Activated CD8-positive, alpha-beta memory T cell treated with anti-CD3 and anti-CD28 coated beads, Interleukin-2, amount 10 ng/mL, durations not matched to agents 7 days and 5 days (primary cell): Measurements from ENCODE around the gene SYT15. TPM values are rescaled to one million over a fixed set of nuclear protein-coding genes. Genes with fewer than 3 reads are reported as not detected.

Source experiments
- ATAC-seq: fragments of 150-1000 bp; cut with Tn5 transposase; one replicate; pipeline ENCODE4 v1.10.0; 2021; ENCODE audit warnings: moderate library complexity
- CTCF ChIA-PET: fragments of 350-600 bp; sonication (Branson Sonifier 250); formaldehyde crosslinking; loops from one replicate; lab custom pipeline; 2021; ENCODE audit warnings: antibody characterized with exemption; lab: Charles Lee
- DNase-seq: peaks from one replicate; pipeline ENCODE4 v3.0.0-alpha.2; 2020
- H3K27ac Mint-ChIP-seq: one replicate; pipeline ENCODE4 v1.8.0; 2021; ENCODE audit warnings: mild to moderate bottlenecking, mixed read lengths
- H3K27me3 Mint-ChIP-seq: one replicate; pipeline ENCODE4 v1.8.0; 2021; ENCODE audit warnings: mixed read lengths
- H3K36me3 Mint-ChIP-seq: one replicate; pipeline ENCODE4 v1.8.0; 2021; ENCODE audit warnings: mild to moderate bottlenecking, mixed read lengths
- H3K4me1 Mint-ChIP-seq: one replicate; pipeline ENCODE4 v1.8.0; 2021; ENCODE audit warnings: mixed read lengths
- H3K4me3 Mint-ChIP-seq: one replicate; pipeline ENCODE4 v1.8.0; 2021; ENCODE audit warnings: mild to moderate bottlenecking, moderate library complexity, mixed read lengths
- H3K9me3 Mint-ChIP-seq: one replicate; pipeline ENCODE4 v1.8.0; 2022; ENCODE audit warnings: low read depth, mixed read lengths
- total RNA-seq, 2 experiments: library from RNA; stranded (reverse); gene quantifications; one replicate each; pipeline ENCODE4 v1.2.3, GENCODE V29; 2021

The SYT15 gene
- total RNA-seq, 2 experiments from 2014 or later, result 0.33 to 1.5 TPM

DNA sequence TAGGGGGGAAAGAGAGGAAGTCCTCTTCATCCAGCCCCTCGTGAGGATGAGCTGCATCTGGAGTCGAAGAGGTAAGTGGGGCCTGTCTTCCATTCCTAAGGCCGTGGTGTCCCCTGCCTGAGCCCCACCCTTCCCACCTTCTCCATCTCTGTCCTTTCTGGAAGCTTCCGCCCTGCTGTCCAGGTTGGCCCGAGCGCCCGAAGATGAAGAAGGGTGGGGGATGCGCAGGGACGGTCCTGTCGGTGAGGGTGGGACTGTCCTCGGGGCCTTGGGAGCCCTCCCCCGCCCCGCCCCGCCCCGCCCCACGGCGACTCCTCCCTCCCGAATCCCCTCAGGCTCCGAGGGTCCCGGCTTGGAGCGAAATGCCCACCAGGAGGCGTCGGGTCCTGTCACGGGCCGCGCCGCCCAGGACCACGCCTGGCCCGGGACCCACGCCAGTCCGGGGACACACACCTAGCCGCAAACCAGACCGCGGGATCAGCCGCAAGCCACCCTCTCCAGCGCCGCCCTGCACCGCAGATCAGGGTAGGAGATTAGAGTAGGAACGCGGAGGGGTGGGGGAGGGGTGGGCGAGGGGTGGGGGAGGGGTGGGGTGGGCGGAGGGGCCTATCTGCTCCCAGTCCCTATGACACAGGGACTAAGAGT lies 37.8 kb upstream of the SYT15 start:
- H3K4me1 Mint-ChIP-seq, result peaks cover 2% of the 10 kb centered on the region
- DNase-seq (no peak), ATAC-seq (no peak)
- peaks cover 37% of the 10 kb centered on the region for H3K27me3 Mint-ChIP-seq
- no peaks in the 10 kb centered on the region for H3K9me3 Mint-ChIP-seq
- CTCF ChIA-PET, result no interaction called here
- H3K36me3 Mint-ChIP-seq, result no peaks in the 10 kb centered on the region
- no peak overlapping the region for H3K27ac Mint-ChIP-seq
- H3K4me3 Mint-ChIP-seq, result no peak overlapping the region

DNA sequence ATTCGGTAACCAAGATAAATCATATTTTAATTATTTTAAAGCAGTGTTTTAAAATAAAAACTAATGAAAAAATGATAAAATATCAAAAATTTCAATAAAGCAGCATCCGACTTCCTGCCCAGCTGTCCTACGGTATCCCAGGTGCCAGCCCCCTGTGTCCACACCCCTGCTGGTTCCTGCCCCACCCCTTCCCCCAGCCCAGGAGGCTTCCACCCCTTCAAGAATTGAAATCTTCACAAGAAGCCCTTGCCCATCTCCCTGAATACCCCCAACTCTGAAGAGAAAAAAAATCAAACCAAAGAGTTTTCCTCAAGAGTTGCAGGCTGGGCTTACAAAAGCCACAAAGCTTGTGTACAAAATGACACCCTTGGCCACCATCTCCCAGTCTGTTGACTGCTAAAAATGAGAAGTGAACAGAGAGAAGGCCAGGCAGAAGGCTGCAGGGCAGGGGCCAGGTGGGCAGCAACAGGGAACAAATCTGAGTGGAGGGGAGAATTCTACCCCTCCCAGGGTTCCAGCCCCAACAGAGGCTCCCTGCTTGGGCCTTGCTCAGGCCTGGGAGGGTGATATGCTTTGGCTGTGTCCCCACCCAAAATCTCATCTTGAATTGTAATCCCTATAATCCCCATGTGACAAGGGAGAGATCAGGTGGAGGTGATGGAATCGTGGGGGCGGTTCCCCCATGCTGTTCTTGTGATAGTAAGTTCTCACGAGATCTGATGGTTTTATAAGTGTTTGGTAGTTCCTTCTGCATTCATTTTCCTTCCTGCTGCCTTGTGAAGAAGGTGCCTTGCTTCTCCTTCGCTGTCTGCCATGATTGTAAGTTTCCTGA lies 37.0 kb upstream of the SYT15 start:
- Mint-ChIP-seq H3K27ac (no peak overlapping the region), H3K4me1 (peaks cover 2% of the 10 kb centered on the region), H3K27me3 (peaks cover 35% of the 10 kb centered on the region), H3K4me3 (no peak overlapping the region), H3K9me3 (no peaks in the 10 kb centered on the region), H3K36me3 (no peaks in the 10 kb centered on the region)
- ATAC-seq, result no peak
- no peak for DNase-seq
- CTCF ChIA-PET, result no interaction called here

DNA sequence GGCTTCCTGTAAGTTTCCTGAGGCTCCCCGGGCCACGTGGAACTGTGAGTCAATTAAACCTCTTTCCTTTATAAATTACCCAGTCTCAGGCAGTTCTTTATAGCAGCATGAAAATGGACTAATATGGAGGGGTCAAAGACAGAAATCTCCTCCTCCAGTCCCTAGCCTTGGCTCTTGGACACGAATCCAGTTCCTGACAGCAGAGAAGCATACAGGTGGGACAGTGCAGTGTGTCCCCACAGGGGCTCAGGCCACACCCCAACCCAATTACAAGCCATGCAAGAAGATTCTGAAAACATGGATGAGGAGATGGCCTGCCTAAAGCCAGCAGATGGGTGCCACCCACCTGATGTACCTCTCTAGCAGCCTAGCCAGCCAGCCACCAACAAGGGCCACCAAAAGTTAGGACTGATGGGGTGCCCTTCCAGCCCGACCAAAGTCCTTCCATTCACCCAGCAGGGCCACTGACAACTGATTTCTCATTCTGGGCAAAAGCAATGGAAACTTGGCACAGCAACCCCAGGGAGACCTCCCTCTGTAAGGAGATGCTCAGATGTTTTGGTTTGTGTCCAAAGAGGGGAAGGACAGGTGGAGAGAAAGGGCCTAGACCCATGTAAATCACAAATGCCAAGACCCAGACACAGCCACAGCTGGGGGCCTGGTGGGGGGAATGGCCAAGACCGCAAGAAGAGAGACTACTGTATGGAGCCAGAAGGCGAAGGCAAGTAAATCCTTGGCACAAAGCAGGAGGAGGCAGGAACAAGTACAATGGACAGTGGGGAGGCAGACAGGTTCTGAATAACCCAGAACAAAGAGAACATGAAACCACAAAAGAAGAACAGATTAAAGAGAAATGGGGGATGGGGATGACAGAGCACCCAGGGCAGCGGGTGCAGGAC lies 36.1 kb upstream of the SYT15 start:
- ATAC-seq, result no peak
- Mint-ChIP-seq H3K4me3 (no peak overlapping the region), H3K36me3 (no peaks in the 10 kb centered on the region), H3K27me3 (peaks cover 35% of the 10 kb centered on the region), H3K9me3 (no peaks in the 10 kb centered on the region), H3K27ac (no peak overlapping the region), H3K4me1 (peaks cover 2% of the 10 kb centered on the region)
- no peak for DNase-seq
- CTCF ChIA-PET, result no interaction called here

DNA sequence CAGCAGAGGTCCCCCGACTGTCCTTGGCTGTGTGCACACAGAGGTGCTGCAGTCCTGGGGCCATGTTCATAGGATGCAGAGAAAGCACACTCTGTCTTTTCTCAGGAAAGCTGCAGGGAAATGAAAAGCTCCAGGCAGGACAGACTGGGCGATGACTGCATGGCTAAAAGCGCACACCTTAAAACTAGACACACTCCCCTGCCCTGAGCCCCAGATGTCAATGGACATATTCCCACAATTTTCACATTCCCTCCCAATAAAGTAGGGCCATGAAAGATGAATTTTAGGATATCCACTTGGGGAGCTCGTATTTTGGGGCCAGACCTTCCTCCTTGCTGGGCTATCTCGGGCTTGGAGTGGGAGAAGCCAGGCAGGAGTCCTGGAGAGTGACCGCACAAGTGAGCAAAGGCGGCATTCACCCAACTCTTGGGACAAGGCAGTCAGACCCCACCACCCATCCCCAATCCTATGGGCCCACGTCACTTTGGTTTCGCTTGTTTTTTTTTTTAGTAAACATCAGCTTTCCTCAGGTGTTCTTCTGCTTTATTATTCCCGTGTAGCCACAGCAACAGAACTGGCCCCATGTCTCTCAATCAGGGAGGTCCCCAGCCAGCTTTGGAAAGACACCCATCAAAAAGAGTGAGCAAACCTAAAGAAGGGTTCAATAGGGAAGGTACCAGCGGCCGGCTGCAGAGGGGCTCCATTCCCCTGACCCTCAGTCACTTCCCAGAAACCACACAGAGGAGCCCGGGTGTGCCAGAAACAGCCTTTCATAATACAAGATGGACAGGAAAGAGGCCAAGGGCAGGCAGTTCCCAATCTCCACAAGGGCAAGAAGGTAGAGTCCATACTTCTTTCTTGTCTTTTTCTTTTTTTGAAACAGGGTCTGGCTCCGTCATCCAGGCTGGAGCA lies 35.2 kb upstream of the SYT15 start:
- DNase-seq (no peak), ATAC-seq (no peak)
- Mint-ChIP-seq H3K27me3 (peaks cover 31% of the 10 kb centered on the region), H3K27ac (no peak overlapping the region), H3K36me3 (no peaks in the 10 kb centered on the region), H3K4me1 (peaks cover 2% of the 10 kb centered on the region), H3K4me3 (no peak overlapping the region), H3K9me3 (no peaks in the 10 kb centered on the region)
- CTCF ChIA-PET, result interaction anchor here (0.8 kb wide), 1 partner anchor 315 kb away, joined by 3 read pairs; no protein-coding TSS in a partner anchor

DNA sequence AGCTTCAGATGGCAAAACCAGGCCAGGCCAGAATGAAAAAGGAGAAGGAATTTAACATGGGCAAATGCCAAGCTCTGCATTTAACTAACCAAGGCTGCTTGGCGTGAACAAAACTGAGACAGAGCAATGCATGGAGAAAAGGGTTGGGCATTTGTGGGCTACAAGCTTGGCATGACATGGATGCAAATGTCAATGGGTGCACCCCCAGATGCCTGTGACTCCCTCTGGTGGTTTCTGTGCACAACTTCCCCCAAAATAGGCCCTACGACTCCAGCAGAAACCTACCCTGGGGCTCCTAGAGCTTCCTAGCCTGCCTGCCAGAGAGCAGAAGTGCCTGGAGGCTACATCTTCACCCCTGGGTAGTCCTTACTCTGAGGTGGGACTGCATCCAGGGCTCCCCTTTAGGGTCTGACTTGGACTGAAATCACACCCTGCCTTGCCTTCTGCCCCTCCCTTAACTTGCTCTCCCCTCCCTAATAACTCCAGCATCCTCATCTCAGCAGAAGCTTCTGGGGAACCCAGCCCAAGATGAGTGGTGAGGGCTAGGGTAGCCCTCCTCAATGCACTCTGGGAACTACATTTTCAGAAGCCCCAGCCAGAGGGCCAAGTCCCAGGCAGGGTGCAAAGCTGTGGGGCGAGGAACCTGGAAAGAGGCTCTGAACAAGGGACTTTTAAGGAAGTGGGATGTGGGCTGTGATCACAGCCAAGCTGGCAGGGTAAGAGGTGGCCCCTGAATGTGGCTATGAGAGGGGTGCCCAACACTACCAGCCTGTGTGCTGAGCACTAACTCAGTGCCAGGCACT lies 33.7 kb upstream of the SYT15 start:
- H3K27me3 Mint-ChIP-seq, result peaks cover 20% of the 10 kb centered on the region
- H3K27ac Mint-ChIP-seq, result no peak overlapping the region
- CTCF ChIA-PET, result interaction anchor here (0.8 kb wide), 1 partner anchor 9 kb away, joined by 3 read pairs; no protein-coding TSS in a partner anchor
- H3K9me3 Mint-ChIP-seq, result no peaks in the 10 kb centered on the region
- H3K4me3 Mint-ChIP-seq, result no peak overlapping the region
- DNase-seq (no peak), ATAC-seq (no peak)
- H3K36me3 Mint-ChIP-seq, result no peaks in the 10 kb centered on the region
- H3K4me1 Mint-ChIP-seq, result peaks cover 2% of the 10 kb centered on the region

DNA sequence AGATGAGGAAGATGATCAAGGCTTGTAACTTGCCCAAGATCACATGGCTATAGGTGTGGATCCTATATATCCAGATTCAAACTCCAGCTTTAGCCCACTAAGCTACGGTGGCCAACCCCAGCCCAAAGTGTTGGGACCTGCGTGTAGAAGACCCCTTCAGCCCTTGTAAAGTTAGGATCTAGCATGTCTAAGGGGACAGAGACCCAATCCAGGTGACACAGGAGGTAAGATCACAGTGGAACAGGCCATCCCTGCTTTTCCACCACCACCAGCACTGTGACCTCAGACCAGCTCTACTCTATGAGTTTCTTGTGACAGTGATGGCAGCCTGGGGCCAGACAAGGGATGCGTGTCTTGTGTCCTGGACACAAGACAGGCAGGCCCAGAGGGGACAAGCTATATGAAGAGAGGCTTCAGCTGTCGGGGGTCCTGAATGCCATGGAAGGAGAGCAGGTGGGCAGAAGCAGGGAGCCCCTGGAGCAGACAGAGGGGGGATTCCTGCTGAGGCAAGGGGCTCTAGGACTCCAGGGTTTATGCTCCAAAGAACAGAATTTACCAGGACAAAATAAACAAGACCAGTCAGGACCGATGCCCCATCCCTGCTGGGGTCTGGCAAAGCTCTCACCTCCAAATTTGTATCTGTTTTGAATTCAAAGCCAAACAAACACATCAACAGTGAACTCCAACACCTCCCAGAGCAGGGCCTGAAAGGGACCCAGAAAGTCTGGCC lies 32.9 kb upstream of the SYT15 start:
- no peak for ATAC-seq
- Mint-ChIP-seq H3K4me1 (no peaks in the 10 kb centered on the region), H3K27ac (no peak overlapping the region), H3K36me3 (no peaks in the 10 kb centered on the region), H3K27me3 (peaks cover 13% of the 10 kb centered on the region), H3K4me3 (no peak overlapping the region), H3K9me3 (no peaks in the 10 kb centered on the region)
- DNase-seq, result no peak
- CTCF ChIA-PET, result no interaction called here

DNA sequence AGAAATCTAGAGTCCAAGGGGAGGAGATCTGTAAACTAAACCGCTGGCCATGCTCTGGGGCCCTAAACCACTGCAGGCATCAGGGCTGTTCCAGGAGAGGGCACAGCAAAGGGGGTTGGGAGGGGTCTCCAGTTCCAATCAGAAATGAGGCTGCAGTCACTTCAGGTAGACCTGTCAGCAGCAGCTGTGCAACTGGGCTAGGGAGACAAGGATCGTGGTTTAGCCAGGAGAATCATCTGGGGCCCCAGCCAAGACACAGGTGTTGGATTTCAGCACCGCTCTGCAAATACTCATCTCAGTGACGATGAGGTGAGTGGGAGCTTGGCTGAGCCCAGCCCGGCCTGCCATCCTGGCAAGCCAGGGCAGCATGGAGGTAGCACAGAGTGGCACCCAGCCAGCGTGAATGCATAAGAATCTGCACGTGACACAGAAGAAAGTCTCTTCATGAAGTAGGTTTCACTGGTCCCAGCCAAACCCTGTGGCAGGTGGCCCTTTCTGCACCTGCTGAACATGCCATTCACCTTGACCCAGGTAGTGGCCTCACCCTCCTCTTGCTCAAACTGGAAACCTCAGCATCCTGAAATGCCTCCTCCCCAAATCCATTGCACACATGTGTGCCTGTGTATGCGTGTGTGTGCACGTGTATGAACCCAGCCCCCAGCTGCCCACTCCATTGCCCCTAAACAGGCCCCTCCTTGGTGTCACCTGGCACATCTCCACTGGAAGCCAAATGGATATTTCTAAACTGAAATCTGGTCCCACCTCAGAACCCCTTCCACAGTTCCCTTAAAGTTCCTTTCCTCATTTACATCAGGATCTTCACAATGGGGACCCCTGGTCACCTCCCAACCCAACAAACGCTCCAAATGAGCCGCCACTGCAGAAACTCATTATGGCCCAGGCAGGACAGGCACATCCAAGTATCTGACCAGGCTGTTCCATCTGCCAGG lies 32.1 kb upstream of the SYT15 start:
- H3K27me3 Mint-ChIP-seq, result peaks cover 13% of the 10 kb centered on the region
- H3K4me3 Mint-ChIP-seq, result no peak overlapping the region
- CTCF ChIA-PET, result no interaction called here

DNA sequence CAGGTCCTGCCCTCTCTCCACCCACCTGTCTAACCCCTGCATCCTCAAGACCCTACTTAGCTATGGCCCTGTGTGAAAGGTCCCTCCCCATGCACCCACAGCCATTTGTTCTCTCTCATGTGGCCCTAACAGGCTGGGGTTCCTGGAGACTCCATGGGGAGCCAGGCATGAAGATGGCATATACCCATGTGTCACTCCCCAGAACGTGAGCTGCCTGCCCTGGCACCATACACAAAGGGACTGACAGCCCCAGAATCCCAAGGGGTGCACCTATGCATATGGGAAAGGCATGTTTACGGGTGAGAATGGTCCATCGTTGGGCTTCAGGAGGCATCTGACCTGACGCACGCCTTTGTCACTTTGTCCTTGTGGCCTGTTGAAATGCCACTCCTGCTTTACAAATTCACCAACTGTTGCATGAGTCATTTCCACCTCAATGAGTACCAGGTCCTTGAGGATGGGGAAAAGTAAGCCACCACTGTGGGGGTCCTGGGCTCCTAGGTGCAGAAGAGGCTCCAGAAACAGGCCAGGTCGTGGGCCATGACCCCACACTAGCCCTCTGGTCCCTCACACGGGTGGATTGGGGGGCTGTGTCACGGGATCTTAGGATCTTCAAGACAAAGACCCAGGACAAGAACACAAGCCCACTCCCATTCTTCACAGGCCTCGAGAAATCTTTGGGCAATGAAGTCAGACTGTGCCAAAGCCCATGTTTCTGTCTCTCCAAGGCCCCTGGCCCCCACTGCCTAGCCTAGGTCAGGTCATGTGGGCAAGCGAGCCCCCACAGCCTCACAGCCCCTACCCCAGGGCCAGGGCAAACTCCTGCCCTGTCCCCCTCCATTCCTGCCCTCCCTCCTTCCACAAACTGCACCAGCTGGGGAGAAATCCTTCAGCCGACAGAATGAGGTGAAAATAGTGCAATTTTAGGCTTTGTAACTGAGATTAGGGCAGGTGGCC lies 31.1 kb upstream of the SYT15 start:
- CTCF ChIA-PET, result no interaction called here

More for the DNA sequence above, 32.1 kb upstream of the SYT15 start:
- H3K36me3 Mint-ChIP-seq, result no peaks in the 10 kb centered on the region
- DNase-seq, result peak; percentile 41
- H3K27ac Mint-ChIP-seq, result no peak overlapping the region
- ATAC-seq, result no peak
- no peaks in the 10 kb centered on the region for H3K4me1 Mint-ChIP-seq
- H3K9me3 Mint-ChIP-seq, result no peaks in the 10 kb centered on the region

DNA sequence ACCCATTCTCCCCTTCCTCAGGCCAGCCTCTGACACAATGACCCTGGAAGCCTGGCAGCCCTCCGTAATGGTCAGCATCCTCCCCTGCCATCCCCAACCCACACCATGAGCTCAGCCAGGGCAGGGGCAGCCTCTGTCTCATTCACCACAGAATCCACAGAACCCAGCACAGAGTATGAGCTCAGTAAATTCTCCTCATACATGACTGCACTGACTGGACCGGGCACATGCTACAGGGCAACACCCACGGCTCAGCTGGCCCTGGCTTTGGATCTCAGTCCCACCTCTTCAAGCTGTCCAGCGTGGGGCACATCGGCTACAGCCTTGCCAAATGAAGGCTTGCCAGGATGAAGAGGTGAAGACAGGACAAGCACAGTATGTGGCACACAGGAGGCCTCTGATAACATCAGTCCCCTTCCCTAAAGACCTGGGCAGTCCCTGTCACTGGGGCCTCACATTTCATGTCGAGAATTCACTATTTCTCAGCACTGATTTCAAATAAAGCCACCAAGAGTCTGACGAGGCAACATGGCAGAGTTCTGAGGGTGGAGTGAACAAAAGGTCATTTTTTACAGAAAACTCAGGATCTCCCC lies 30.3 kb upstream of the SYT15 start:
- no peaks in the 10 kb centered on the region for H3K4me1 Mint-ChIP-seq
- CTCF ChIA-PET, result no interaction called here
- ATAC-seq, result no peak

More for the DNA sequence above, 31.1 kb upstream of the SYT15 start:
- Mint-ChIP-seq H3K4me1 (no peaks in the 10 kb centered on the region), H3K9me3 (no peaks in the 10 kb centered on the region), H3K27ac (no peak overlapping the region), H3K36me3 (no peaks in the 10 kb centered on the region), H3K27me3 (peaks cover 6% of the 10 kb centered on the region), H3K4me3 (no peak overlapping the region)
- ATAC-seq (no peak), DNase-seq (peak; percentile 45)

More for the DNA sequence above, 30.3 kb upstream of the SYT15 start:
- H3K27ac Mint-ChIP-seq, result no peak overlapping the region
- H3K36me3 Mint-ChIP-seq, result no peaks in the 10 kb centered on the region
- H3K4me3 Mint-ChIP-seq, result no peak overlapping the region
- H3K27me3 Mint-ChIP-seq, result no peaks in the 10 kb centered on the region
- no peaks in the 10 kb centered on the region for H3K9me3 Mint-ChIP-seq
- DNase-seq, result peak; percentile 40
